OCI-LY1 (cell line): ENCODE results near the gene LIG3.
"Not testable (repeated sequence)": the region's sequence is repeated elsewhere in the genome, so short reads cannot be mapped to it uniquely, and the experiment has no call there.

Source experiments
- H2AFZ ChIP-seq: fragments of 200-600 bp; sonication (generic), shearing (Covaris generic); 2 replicates; pipeline ENCODE4 v1.6.0; 2014; ENCODE audit warnings: antibody characterized with exemption, mild to moderate bottlenecking, low read length
- H3F3A ChIP-seq: fragments of 200-600 bp; sonication (generic), shearing (Covaris generic); 2 replicates; pipeline ENCODE4 v1.6.0; 2014; ENCODE audit warnings: mild to moderate bottlenecking, antibody characterized with exemption, low read length, moderate library complexity; ENCODE audit not compliant: insufficient read depth
- H3K27ac ChIP-seq: fragments of 200-600 bp; sonication (generic); 2 replicates; pipeline ENCODE4 v1.5.1; 2014; ENCODE audit warnings: low read length, mixed run types, mild to moderate bottlenecking, low read depth; ENCODE audit not compliant: poor library complexity, severe bottlenecking
- H3K27me3 ChIP-seq: fragments of 200-600 bp; sonication (generic); 2 replicates; pipeline ENCODE4 v1.6.0; 2014; ENCODE audit warnings: antibody characterized with exemption, mild to moderate bottlenecking, low read length, moderate library complexity; ENCODE audit not compliant: insufficient read depth
- H3K36me3 ChIP-seq: fragments of 200-600 bp; sonication (generic); 2 replicates; pipeline ENCODE4 v1.6.1; 2014; ENCODE audit warnings: mild to moderate bottlenecking, antibody characterized with exemption, low read length, moderate library complexity, mixed read lengths; ENCODE audit not compliant: insufficient read depth
- H3K4me1 ChIP-seq: fragments of 200-600 bp; sonication (generic); 2 replicates; pipeline ENCODE4 v1.5.1; 2014; ENCODE audit warnings: mild to moderate bottlenecking, low read length, moderate library complexity; ENCODE audit not compliant: insufficient read depth, severe bottlenecking
- H3K4me2 ChIP-seq: fragments of 200-600 bp; sonication (generic), shearing (Covaris generic); 2 replicates; pipeline ENCODE4 v1.6.1; 2014; ENCODE audit warnings: low read length
- H3K4me3 ChIP-seq: fragments of 200-600 bp; sonication (generic); 2 replicates; pipeline ENCODE4 v1.5.1; 2014; ENCODE audit warnings: low read length, low read depth, mild to moderate bottlenecking, mixed read lengths; ENCODE audit not compliant: poor library complexity, severe bottlenecking
- H3K79me2 ChIP-seq: fragments of 200-600 bp; shearing (Covaris generic); 2 replicates; pipeline ENCODE4 v1.6.1; 2016; ENCODE audit warnings: mixed run types, low read length, mixed read lengths; ENCODE audit not compliant: insufficient read depth
- H3K9ac ChIP-seq: fragments of 200-600 bp; sonication (generic), shearing (Covaris generic); 2 replicates; pipeline ENCODE4 v1.6.1; 2014; ENCODE audit warnings: mild to moderate bottlenecking, low read length, mixed read lengths
- H3K9me2 ChIP-seq: fragments of 200-600 bp; sonication (generic), shearing (Covaris generic); 2 replicates; pipeline ENCODE4 v1.6.1; 2014; ENCODE audit warnings: low read depth, mild to moderate bottlenecking, low read length, mixed read lengths
- H3K9me3 ChIP-seq: fragments of 200-600 bp; shearing (Covaris generic); 2 replicates; pipeline ENCODE4 v1.6.1; 2014; ENCODE audit warnings: low read length, mixed read lengths
- H4K20me1 ChIP-seq: fragments of 200-600 bp; sonication (generic), shearing (Covaris generic); 2 replicates; pipeline ENCODE4 v1.6.0; 2016; ENCODE audit warnings: mild to moderate bottlenecking, low read length; ENCODE audit not compliant: insufficient read depth
- CTCF ChIP-seq: fragments of 200-600 bp; sonication (generic), shearing (Covaris generic); IDR thresholded peaks from 2 replicates; pipeline ENCODE4 v1.5.1; 2017; ENCODE audit warnings: mild to moderate bottlenecking, antibody characterized with exemption, low read length, moderate library complexity, mixed read lengths
- EZH2 ChIP-seq: fragments of 200-600 bp; sonication (generic), shearing (Covaris generic); IDR thresholded peaks from 2 replicates; pipeline ENCODE4 v1.8.0; 2017; ENCODE audit warnings: borderline replicate concordance, mixed run types, mild to moderate bottlenecking, antibody characterized with exemption, low read length, moderate library complexity, mixed read lengths

The LIG3 gene

GRCh38 chr17:35025541-35025940 lies 45.2 kb downstream of the LIG3 start:
- Histone ChIP-seq H3K79me2 (no peaks in the 10 kb centered on the region), H3K27me3 (no peaks in the 10 kb centered on the region), H3K27ac (no peak overlapping the region), H2AFZ (no peak overlapping the region), H3K9me2 (no peaks in the 10 kb centered on the region), H3K9ac (no peak overlapping the region), H3K4me1 (peaks cover 10% of the 10 kb centered on the region), H4K20me1 (no peaks in the 10 kb centered on the region), H3K9me3 (no peaks in the 10 kb centered on the region), H3K36me3 (no peaks in the 10 kb centered on the region), H3K4me3 (no peak overlapping the region), H3F3A (no peaks in the 10 kb centered on the region), H3K4me2 (no peak overlapping the region)
- TF ChIP-seq EZH2 = no peak
- TF ChIP-seq CTCF = no peak

GRCh38 chr17:35028097-35028496 lies 47.8 kb downstream of the LIG3 start:
- H4K20me1 ChIP-seq, H3K9me3 ChIP-seq, H3K27me3 ChIP-seq, H2AFZ ChIP-seq, H3F3A ChIP-seq, H3K9ac ChIP-seq, H3K79me2 ChIP-seq, H3K27ac ChIP-seq, H3K4me3 ChIP-seq, H3K36me3 ChIP-seq, H3K4me1 ChIP-seq, H3K4me2 ChIP-seq, H3K9me2 ChIP-seq: not testable (repeated sequence)

DNA sequence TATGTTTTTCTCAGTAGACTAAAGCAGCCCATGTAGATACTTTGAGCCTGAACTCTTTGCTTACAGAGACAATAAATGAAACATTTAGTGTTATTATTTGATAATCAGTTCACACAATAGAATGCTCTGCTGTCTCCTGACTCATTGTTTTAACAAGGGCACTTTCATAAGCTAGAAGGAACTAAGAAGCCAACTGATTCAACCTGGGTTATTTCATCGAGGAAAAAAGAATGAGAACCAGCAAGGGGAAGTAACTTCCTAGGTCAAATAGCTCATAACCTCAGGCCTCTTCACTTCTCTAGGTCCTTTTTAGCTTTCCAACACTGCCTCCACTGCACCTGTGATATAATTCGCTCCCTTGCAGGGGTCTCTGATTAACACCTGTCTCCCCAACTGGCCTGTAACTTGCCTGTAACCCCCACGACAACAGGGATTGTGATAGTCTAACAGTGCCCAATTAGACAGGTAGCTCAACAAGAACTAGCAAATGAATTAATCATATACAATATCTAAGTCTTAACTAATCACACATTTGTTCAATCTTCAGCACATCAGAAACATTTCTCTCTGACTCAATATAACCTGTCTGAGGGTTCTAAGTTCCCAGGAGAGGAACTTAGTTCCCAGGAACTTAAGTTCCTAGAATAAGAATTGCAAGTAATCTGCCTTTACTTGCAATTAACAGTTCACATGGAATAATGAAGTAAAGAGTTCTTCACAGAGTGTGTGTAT lies 48.4 kb downstream of the LIG3 start:
- Histone ChIP-seq H3K27ac (no peak overlapping the region), H3K9me3 (no peaks in the 10 kb centered on the region), H3K9ac (no peak overlapping the region), H3K27me3 (no peaks in the 10 kb centered on the region), H3K4me2 (no peak overlapping the region), H3F3A (no peaks in the 10 kb centered on the region), H3K9me2 (no peaks in the 10 kb centered on the region), H3K36me3 (no peaks in the 10 kb centered on the region), H3K4me3 (no peak overlapping the region), H3K4me1 (no peaks in the 10 kb centered on the region), H3K79me2 (no peaks in the 10 kb centered on the region), H2AFZ (no peak overlapping the region), H4K20me1 (no peaks in the 10 kb centered on the region)
- TF ChIP-seq EZH2 = no peak
- no peak for TF ChIP-seq CTCF

DNA sequence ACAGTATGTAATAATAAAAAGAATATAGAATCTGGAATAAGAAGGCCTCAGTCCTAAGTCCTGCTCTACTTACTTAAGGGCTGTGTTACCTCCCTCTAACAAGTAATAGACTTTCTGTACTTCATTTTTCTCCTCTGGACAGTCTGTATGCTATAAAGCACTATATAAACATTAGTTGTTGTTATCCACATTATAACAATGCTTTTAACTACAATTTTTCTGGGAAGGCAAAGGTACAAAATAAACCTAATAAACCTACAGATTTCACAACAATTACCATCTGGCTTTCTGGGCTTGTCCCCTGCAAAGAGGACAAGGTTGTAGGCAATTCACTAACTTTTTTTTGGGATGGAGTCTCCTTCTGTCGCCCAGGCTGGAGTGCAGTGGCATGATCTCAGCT lies 50.5 kb downstream of the LIG3 start:
- Histone ChIP-seq H3K4me2 (no peak overlapping the region), H3K9ac (no peak overlapping the region), H3F3A (no peaks in the 10 kb centered on the region), H3K27me3 (no peaks in the 10 kb centered on the region), H3K9me2 (no peaks in the 10 kb centered on the region), H3K4me3 (no peak overlapping the region), H3K9me3 (no peaks in the 10 kb centered on the region), H3K36me3 (no peaks in the 10 kb centered on the region), H2AFZ (no peak overlapping the region), H4K20me1 (no peaks in the 10 kb centered on the region), H3K27ac (no peak overlapping the region), H3K4me1 (no peaks in the 10 kb centered on the region), H3K79me2 (no peaks in the 10 kb centered on the region)
- no peak for TF ChIP-seq EZH2
- no peak for TF ChIP-seq CTCF
